Activated CD4-positive, alpha-beta T cell treated with anti-CD3 and anti-CD28 coated beads for 36 hours (primary cell): ENCODE results near the gene FHOD3. TPM values are rescaled to one million over a fixed set of nuclear protein-coding genes. Genes with fewer than 3 reads are reported as not detected.

ENCODE experiments used
- ATAC-seq: fragments of 200-7000 bp; cut with Tn5 transposase; one replicate; pipeline ENCODE4 v1.10.0; 2021; ENCODE audit warnings: mild to moderate bottlenecking, moderate library complexity
- CTCF ChIA-PET: fragments of 350-600 bp; sonication (Branson Sonifier 250); formaldehyde crosslinking; loops from one replicate; lab custom pipeline; 2021; ENCODE audit warnings: antibody characterized with exemption; lab: Charles Lee
- POLR2A ChIA-PET: fragments of 350-600 bp; sonication (Branson Sonifier 250); formaldehyde crosslinking; loops from one replicate; lab custom pipeline; 2021; ENCODE audit warnings: antibody characterized with exemption, inconsistent platforms; lab: Charles Lee
- DNase-seq: peaks from one replicate; pipeline ENCODE4 v3.0.0-alpha.2; 2020
- H3K27ac Mint-ChIP-seq: one replicate; pipeline ENCODE4 v1.8.0; 2021; ENCODE audit warnings: mixed read lengths
- H3K27me3 Mint-ChIP-seq: one replicate; pipeline ENCODE4 v1.8.0; 2021; ENCODE audit warnings: mixed read lengths
- H3K36me3 Mint-ChIP-seq: one replicate; pipeline ENCODE4 v1.8.0; 2021; ENCODE audit warnings: low read depth, mixed read lengths
- H3K4me1 Mint-ChIP-seq: one replicate; pipeline ENCODE4 v1.8.0; 2021; ENCODE audit warnings: mixed read lengths
- H3K4me3 Mint-ChIP-seq: one replicate; pipeline ENCODE4 v1.8.0; 2021; ENCODE audit warnings: mild to moderate bottlenecking, moderate library complexity, mixed read lengths
- H3K9me3 Mint-ChIP-seq: one replicate; pipeline ENCODE4 v1.8.0; 2021; ENCODE audit warnings: low read depth, mixed read lengths
- intact Hi-C, 2 experiments: fragments of 100-400 bp; cut with DNase I in 1 of 2; cut with micrococcal nuclease in 1 of 2; formaldehyde crosslinking; loops; one replicate each; pipeline versions ENCODE4 v1.14.2 to v1.15.1; 2022 to 2024; cut with DNase I, micrococcal nuclease
- total RNA-seq, 2 experiments: library from RNA; stranded (reverse); gene quantifications; one replicate each; pipeline ENCODE4 v1.2.3, GENCODE V29; 2021

FHOD3 gene
- total RNA-seq, 2 experiments from 2014 or later, result not detected

DNA sequence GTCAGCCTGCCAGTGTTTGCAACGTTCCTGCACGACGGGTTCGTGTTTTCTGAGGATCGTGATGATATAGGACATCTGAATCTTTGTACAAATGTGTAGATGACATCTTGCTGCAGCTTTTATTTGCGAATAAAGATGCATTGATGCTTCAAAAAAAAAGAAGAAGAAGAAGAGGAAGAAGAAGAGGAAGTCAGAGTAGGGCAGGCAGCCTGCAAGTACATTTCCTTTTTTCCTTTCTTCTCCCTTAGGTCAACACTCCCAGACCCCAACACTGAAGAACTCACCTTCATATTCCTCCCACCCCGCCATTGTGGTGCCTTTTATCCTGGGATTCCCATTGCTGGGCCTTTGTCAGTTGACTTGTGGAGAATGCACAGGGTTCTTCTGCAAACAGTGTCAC lies 91.5 kb downstream of the FHOD3 start:
- ATAC-seq (no peak), DNase-seq (no peak)
- no peak overlapping the region for H3K4me3 Mint-ChIP-seq
- no peaks in the 10 kb centered on the region for H3K4me1 Mint-ChIP-seq
- CTCF ChIA-PET, result no interaction called here
- no peaks in the 10 kb centered on the region for H3K36me3 Mint-ChIP-seq
- H3K9me3 Mint-ChIP-seq, result no peaks in the 10 kb centered on the region
- POLR2A ChIA-PET, result no interaction called here
- intact Hi-C loops, result no loop called here
- no peak overlapping the region for H3K27ac Mint-ChIP-seq
- H3K27me3 Mint-ChIP-seq, result peaks cover 2% of the 10 kb centered on the region

DNA sequence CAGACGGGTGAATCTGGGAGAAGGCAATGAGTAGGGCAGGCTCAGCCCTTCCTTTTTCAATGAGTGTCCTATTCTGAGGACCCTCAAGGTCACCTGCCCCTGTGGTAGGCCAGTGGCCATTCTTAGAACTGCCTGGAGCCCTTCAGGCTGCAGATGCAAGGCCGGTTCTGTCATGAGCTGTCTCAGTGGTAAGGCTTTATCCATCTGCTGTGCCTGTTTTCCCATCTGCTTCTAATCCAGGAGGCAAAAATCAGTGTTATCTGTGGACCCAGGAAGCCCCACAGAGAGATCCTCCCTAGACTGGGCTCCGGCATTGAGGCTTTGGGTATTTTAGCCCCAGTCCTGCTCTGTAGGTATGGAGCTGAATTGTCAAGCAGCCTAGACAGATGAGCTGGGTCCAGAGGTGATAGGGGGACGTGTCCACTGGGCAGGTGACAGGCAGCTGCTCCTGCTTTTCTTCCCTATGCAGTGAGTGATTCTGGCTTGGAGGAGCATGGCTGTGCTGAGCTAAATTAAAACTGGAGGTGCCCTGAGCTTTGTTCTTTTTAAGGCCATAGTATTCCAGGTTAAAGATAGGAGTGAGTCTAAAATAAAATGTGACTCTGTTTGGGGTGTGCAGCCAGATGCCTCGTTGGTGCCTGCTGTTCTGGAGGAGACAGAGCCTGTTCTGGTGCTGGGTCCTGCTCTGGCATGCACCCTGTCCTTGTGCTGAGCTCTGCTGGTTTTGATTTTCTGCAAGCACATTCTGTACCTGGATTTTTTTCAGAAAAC lies 92.5 kb downstream of the FHOD3 start:
- ATAC-seq, result no peak
- H3K9me3 Mint-ChIP-seq, result peaks cover 4% of the 10 kb centered on the region
- H3K36me3 Mint-ChIP-seq, result no peaks in the 10 kb centered on the region
- CTCF ChIA-PET, result no interaction called here
- H3K4me3 Mint-ChIP-seq, result no peak overlapping the region
- intact Hi-C loops, result no loop called here
- H3K27ac Mint-ChIP-seq, result no peak overlapping the region
- POLR2A ChIA-PET, result no interaction called here
- no peak for DNase-seq
- H3K27me3 Mint-ChIP-seq, result peaks cover 2% of the 10 kb centered on the region
- no peaks in the 10 kb centered on the region for H3K4me1 Mint-ChIP-seq

DNA sequence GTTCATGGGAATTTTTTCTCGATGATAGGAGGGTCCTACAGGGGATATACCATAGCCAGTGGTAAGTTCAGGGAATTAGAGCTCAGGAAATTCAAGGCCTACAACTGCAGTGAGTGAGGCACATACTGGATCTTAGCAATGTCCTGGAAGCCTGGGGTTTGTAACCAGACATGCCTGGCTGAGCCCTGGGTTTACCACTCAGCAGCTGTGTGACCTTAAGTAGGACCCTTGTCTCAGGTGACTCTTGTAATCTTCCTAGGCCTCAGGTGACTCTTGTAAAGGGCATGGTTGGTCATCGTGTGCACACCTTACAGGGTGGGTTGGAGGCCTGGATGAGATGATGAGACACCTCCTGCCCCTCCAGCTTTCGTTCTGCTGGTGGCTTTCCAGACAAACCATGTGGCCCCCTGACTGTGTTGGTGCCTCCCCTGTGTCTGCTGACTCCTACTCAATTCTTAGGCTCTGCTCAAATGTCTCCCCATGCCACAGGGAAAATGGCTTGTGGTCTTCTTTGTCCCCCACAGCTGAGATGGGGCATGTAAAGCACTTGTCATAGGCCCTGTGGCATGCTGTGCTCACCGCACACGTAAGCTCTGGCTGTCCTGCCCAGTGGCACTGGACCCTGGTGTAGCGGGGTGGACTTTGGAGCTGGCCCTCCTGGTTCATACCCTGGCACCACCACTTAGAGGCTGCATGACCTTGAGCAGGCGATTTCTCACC lies 94.1 kb downstream of the FHOD3 start:
- CTCF ChIA-PET, result no interaction called here
- ATAC-seq, result no peak
- Mint-ChIP-seq H3K36me3 (no peaks in the 10 kb centered on the region), H3K27ac (no peak overlapping the region), H3K4me1 (no peaks in the 10 kb centered on the region), H3K27me3 (peaks cover 2% of the 10 kb centered on the region), H3K9me3 (peaks cover 4% of the 10 kb centered on the region), H3K4me3 (no peak overlapping the region)
- DNase-seq, result no peak
- POLR2A ChIA-PET, result no interaction called here
- intact Hi-C loops, result no loop called here

DNA sequence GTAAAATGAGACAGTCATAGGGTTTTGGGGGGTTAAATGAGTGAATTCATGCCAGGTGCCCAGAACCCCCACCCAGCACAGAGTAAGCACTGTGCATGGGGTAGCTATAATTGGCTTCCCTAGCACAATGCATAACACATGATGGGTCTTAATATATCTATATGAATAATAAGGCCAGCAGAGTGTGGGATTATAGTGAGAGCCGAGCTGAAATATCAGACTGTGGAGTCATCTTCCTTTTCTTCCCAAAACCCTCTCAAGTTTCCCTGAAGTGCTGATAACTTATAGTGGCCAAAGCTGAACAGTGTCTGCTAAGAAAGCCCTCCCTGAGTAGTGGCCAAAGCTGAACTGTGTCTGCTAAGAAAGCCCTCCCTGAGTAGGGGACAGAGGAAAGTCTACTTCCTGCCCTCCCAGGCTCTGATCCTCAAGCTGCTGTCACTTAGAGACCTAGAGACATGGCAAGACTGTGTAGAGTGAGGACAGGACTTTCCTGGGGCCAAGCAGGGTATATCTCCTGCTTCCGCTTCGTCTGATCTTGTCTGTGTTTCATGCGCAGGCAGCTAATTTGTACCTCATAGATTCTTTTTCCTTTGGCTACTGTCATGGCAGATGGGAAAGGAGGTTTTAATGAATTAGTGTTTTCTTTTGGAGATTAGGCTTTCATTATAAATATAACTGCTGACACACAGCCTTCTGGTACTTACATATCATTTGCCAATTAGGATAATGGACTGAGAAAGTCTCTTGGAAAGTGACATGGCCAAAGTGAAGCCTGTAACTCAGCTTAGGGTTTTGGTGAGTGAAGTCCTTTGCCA lies 94.9 kb downstream of the FHOD3 start:
- Mint-ChIP-seq H3K4me1 (no peaks in the 10 kb centered on the region), H3K27ac (no peak overlapping the region), H3K36me3 (peaks cover 1% of the 10 kb centered on the region), H3K4me3 (no peak overlapping the region), H3K27me3 (peaks cover 2% of the 10 kb centered on the region), H3K9me3 (peaks cover 4% of the 10 kb centered on the region)
- DNase-seq (no peak), ATAC-seq (no peak)
- ChIA-PET CTCF (no interaction called here), POLR2A (no interaction called here)
- intact Hi-C loops, result no loop called here

DNA sequence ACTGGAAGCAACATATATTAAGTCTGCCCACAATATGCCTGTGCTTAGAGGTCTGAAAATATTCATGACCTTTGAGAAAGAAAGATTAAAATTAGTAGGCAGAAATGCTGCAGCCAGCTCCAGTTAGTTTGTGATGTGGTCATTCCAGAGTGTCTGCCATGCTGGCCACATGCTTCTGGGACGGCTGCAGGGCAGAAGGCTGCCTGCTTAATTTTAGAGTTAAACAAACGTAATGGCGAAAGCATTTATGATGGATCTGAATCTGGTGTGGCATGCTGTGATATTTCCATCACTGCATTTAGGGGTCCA lies 95.4 kb downstream of the FHOD3 start:
- H3K36me3 Mint-ChIP-seq, result peaks cover 1% of the 10 kb centered on the region
- H3K9me3 Mint-ChIP-seq, result peaks cover 4% of the 10 kb centered on the region
- H3K27ac Mint-ChIP-seq, result no peak overlapping the region
- no peak for DNase-seq
- peaks cover 2% of the 10 kb centered on the region for H3K27me3 Mint-ChIP-seq
- intact Hi-C loops, result no loop called here
- no peak overlapping the region for H3K4me3 Mint-ChIP-seq
- ChIA-PET POLR2A (no interaction called here), CTCF (no interaction called here)
- no peak for ATAC-seq
- H3K4me1 Mint-ChIP-seq, result no peaks in the 10 kb centered on the region

DNA sequence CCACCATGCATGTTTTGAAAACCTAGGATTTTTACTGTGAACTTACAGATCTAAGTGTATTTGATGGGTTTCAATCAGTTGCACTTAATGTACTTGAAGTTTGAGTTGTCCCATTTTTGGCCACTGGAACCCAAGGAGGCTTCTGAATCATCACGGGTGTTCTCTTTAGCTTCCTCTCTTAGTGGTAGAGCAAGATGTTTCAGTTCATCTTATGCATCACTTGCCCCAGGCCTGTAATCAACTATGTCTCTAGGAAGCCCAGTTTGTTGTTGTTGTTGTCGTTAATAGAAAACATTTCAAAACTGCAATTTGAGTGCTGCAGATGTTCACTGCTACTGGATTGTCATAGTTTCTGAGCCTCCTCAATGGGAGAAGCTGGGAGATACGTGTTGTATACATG lies 97.0 kb downstream of the FHOD3 start:
- DNase-seq (no peak), ATAC-seq (no peak)
- ChIA-PET POLR2A (interaction anchor here (0.6 kb wide), 1 partner anchor 250 kb away, joined by 3 read pairs; no protein-coding TSS in a partner anchor), CTCF (no interaction called here)
- no peak overlapping the region for H3K27ac Mint-ChIP-seq
- peaks cover 1% of the 10 kb centered on the region for H3K36me3 Mint-ChIP-seq
- peaks cover 2% of the 10 kb centered on the region for H3K27me3 Mint-ChIP-seq
- H3K4me1 Mint-ChIP-seq, result no peaks in the 10 kb centered on the region
- no peak overlapping the region for H3K4me3 Mint-ChIP-seq
- peaks cover 4% of the 10 kb centered on the region for H3K9me3 Mint-ChIP-seq
- intact Hi-C loops, result no loop called here

DNA sequence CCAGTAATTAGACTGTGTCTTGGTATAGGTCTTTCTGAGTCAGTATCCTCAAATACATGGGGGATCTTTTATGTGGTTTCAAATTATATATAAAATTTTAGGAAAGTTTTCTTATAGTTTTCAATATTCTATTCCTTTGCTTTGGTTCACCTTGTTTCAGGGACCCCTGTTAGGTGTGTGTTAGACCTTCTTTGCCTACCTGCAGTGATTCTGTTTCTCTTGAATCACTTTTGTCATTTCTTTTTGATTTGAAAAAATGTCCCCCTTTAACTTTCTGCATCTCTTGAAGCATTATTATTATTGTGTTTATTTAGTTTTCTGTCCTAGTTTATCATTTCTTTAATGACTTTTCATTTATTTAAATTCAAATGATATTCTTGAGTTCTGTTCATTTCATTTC lies 98.7 kb downstream of the FHOD3 start:
- intact Hi-C loops, result no loop called here
- no peak for ATAC-seq
- CTCF ChIA-PET, result no interaction called here
- no peaks in the 10 kb centered on the region for H3K4me1 Mint-ChIP-seq
- H3K36me3 Mint-ChIP-seq, result peaks cover 1% of the 10 kb centered on the region
- no peak overlapping the region for H3K27ac Mint-ChIP-seq
- POLR2A ChIA-PET, result no interaction called here
- peaks cover 5% of the 10 kb centered on the region for H3K27me3 Mint-ChIP-seq
- peaks cover 4% of the 10 kb centered on the region for H3K9me3 Mint-ChIP-seq
- H3K4me3 Mint-ChIP-seq, result no peak overlapping the region
- no peak for DNase-seq

DNA sequence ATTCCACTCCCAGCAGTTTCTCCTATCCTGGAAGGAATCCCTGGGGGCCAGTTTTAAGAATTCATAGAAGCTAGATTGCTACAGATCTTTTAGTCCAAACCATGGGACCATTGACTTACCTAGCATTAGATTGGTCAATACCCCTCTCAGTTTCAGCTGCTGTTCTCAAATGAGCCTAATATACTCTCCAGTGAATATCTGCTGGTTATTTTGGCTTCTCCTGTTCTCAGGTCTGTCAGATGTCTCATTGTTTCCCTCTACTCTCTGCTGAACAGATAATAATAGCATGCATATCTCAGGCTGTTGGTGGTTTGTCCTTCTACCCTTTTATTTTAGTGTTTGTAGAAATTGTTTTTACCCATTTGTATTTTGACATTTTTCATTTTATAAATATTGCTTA lies 99.5 kb downstream of the FHOD3 start:
- CTCF ChIA-PET, result no interaction called here
- intact Hi-C loops, result no loop called here
- ATAC-seq (no peak), DNase-seq (no peak)
- H3K4me1 Mint-ChIP-seq, result no peaks in the 10 kb centered on the region
- POLR2A ChIA-PET, result no interaction called here
- H3K27ac Mint-ChIP-seq, result no peak overlapping the region
- H3K27me3 Mint-ChIP-seq, result peaks cover 5% of the 10 kb centered on the region
- no peak overlapping the region for H3K4me3 Mint-ChIP-seq
- peaks cover 4% of the 10 kb centered on the region for H3K9me3 Mint-ChIP-seq
- H3K36me3 Mint-ChIP-seq, result peaks cover 1% of the 10 kb centered on the region

DNA sequence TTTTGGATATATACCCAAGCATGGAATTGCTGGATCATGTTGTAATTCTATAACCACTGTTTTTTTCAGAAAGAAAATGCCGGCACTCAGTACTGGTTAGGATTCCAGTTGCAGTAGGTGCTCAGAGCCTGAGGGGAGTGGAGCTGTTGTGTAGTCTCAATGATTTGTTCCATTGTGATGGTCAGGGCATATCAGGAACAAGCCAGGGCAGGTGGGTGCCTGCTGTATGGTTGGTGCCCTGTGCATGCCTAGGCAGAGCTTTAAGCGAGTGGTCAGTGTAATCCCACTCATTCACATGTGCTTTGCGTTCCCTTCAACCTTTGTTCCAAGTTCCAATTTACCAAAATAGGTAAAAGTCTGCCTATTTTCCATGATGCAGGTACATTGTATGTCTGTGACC lies 100.9 kb downstream of the FHOD3 start:
- H3K4me1 Mint-ChIP-seq, result no peaks in the 10 kb centered on the region
- intact Hi-C loops, result no loop called here
- H3K9me3 Mint-ChIP-seq, result peaks cover 4% of the 10 kb centered on the region
- H3K27ac Mint-ChIP-seq, result no peak overlapping the region
- ChIA-PET POLR2A (no interaction called here), CTCF (no interaction called here)
- no peak overlapping the region for H3K4me3 Mint-ChIP-seq
- peaks cover 1% of the 10 kb centered on the region for H3K36me3 Mint-ChIP-seq
- DNase-seq (no peak), ATAC-seq (no peak)
- H3K27me3 Mint-ChIP-seq, result peaks cover 5% of the 10 kb centered on the region

DNA sequence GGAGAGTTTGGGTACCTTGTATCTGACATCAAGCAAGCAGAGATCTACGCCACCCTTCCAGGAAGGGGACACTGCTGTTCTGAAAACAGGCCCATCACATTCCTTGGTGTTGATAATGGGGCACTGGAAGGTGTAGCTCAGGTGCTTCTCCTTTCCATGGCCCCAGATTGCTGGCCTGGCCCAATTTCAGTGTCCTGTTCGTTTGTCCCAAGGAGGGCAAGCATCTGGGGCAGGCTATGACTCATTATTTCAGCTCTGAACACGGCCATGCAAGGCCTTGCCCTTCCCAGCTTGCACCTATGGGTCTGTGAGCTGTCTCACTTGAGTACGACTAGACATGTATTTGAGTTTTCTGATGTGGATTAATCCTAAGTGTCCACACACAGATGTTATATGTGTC lies 101.5 kb downstream of the FHOD3 start:
- Mint-ChIP-seq H3K36me3 (peaks cover 1% of the 10 kb centered on the region), H3K9me3 (peaks cover 4% of the 10 kb centered on the region), H3K4me3 (no peak overlapping the region), H3K4me1 (no peaks in the 10 kb centered on the region), H3K27me3 (peaks cover 3% of the 10 kb centered on the region), H3K27ac (no peak overlapping the region)
- no peak for DNase-seq
- no peak for ATAC-seq
- CTCF ChIA-PET, result no interaction called here
- POLR2A ChIA-PET, result no interaction called here
- intact Hi-C loops, result no loop called here

DNA sequence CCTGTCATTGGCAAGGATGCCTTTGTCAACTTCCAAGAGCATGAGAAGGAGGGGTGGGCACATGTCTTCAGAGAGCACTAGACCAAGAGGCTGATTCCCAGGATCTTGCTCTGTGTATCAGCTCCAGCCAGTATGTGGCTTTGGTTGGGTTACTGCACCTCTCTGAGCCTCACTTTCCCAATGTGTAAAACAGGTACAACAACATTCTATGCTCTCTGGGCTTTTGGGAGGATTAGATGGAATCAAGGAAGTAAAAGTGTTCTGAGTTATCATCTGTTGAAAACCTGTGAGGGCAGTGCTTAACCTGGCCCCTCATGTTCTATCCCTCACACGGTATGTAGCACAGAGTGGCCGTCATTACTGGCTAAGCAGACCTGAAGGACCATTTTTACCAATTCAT lies 103.9 kb downstream of the FHOD3 start:
- ATAC-seq, result no peak

More for the DNA sequence above, 103.9 kb downstream of the FHOD3 start:
- Mint-ChIP-seq H3K9me3 (no peaks in the 10 kb centered on the region), H3K4me1 (no peaks in the 10 kb centered on the region), H3K27me3 (peaks cover 3% of the 10 kb centered on the region), H3K4me3 (no peak overlapping the region), H3K36me3 (peaks cover 1% of the 10 kb centered on the region), H3K27ac (no peak overlapping the region)
- CTCF ChIA-PET, result interaction anchor here (1.4 kb wide), 1 partner anchor 20 kb away, joined by 3 read pairs; no protein-coding TSS in a partner anchor
- no peak for DNase-seq
- POLR2A ChIA-PET, result no interaction called here
- intact Hi-C loops, result no loop called here
